ENCODE measurements around the gene PARD3.
A peak's percentile ranks its signal among the peaks of the same experiment; 100 is the strongest.

Gene PARD3

GRCh38 chr10:34719746-34720145 lies 95.3 kb downstream of the PARD3 start:
- Histone ChIP-seq H3K27ac (ENCODE audit: poor library complexity, severe bottlenecking) (peak overlapping the region; percentile 80), H3K4me1 (ENCODE audit: insufficient read depth, poor library complexity, severe bottlenecking) (peaks cover 42% of the 10 kb centered on the region), H3K27me3 (ENCODE audit: insufficient read depth, poor library complexity, severe bottlenecking) (no peaks in the 10 kb centered on the region), H3K9me3 (ENCODE audit: severe bottlenecking) (no peaks in the 10 kb centered on the region), H3K4me3 (ENCODE audit: severe bottlenecking) (no peak overlapping the region), H3K36me3 (ENCODE audit: low read depth) (no peaks in the 10 kb centered on the region)
- ATAC-seq (ENCODE audit: low read depth) (peak; percentile 43; the same call in 2 of the 3 replicates), DNase-seq (ENCODE audit: low spot score) (no peak)
- TF ChIP-seq CTCF (IDR thresholded peaks at IDR 0.05; ENCODE audit: poor library complexity, severe bottlenecking): no peak

GRCh38 chr10:34719328-34719727 lies 95.8 kb downstream of the PARD3 start:
- Histone ChIP-seq H3K36me3 (ENCODE audit: low read depth) (no peaks in the 10 kb centered on the region), H3K4me3 (ENCODE audit: severe bottlenecking) (no peak overlapping the region), H3K27ac (ENCODE audit: poor library complexity, severe bottlenecking) (peak overlapping the region; percentile 80), H3K9me3 (ENCODE audit: severe bottlenecking) (no peaks in the 10 kb centered on the region), H3K4me1 (ENCODE audit: insufficient read depth, poor library complexity, severe bottlenecking) (peaks cover 41% of the 10 kb centered on the region), H3K27me3 (ENCODE audit: insufficient read depth, poor library complexity, severe bottlenecking) (no peaks in the 10 kb centered on the region)
- no peak for ATAC-seq (ENCODE audit: low read depth)
- DNase-seq (ENCODE audit: low spot score): no peak
- TF ChIP-seq CTCF (IDR thresholded peaks at IDR 0.05; ENCODE audit: poor library complexity, severe bottlenecking): no peak

- no peak for TF ChIP-seq CTCF (IDR thresholded peaks at IDR 0.05; ENCODE audit: poor library complexity, severe bottlenecking)
- DNase-seq (ENCODE audit: low spot score) (no peak), ATAC-seq (ENCODE audit: low read depth) (no peak)
- Histone ChIP-seq H3K9me3 (ENCODE audit: severe bottlenecking) (no peaks in the 10 kb centered on the region), H3K4me3 (ENCODE audit: severe bottlenecking) (no peak overlapping the region), H3K27ac (ENCODE audit: poor library complexity, severe bottlenecking) (no peak overlapping the region), H3K36me3 (ENCODE audit: low read depth) (no peaks in the 10 kb centered on the region), H3K4me1 (ENCODE audit: insufficient read depth, poor library complexity, severe bottlenecking) (peaks cover 42% of the 10 kb centered on the region), H3K27me3 (ENCODE audit: insufficient read depth, poor library complexity, severe bottlenecking) (no peaks in the 10 kb centered on the region)
Observed at GRCh38 chr10:34717429-34717828, 97.7 kb downstream of the PARD3 start.

- Histone ChIP-seq H3K27ac (ENCODE audit: poor library complexity, severe bottlenecking) (no peak overlapping the region), H3K9me3 (ENCODE audit: severe bottlenecking) (no peaks in the 10 kb centered on the region), H3K4me1 (ENCODE audit: insufficient read depth, poor library complexity, severe bottlenecking) (peaks cover 43% of the 10 kb centered on the region), H3K4me3 (ENCODE audit: severe bottlenecking) (no peak overlapping the region), H3K27me3 (ENCODE audit: insufficient read depth, poor library complexity, severe bottlenecking) (no peaks in the 10 kb centered on the region), H3K36me3 (ENCODE audit: low read depth) (no peaks in the 10 kb centered on the region)
- no peak for DNase-seq (ENCODE audit: low spot score)
- TF ChIP-seq CTCF (IDR thresholded peaks at IDR 0.05; ENCODE audit: poor library complexity, severe bottlenecking): no peak
- ATAC-seq (ENCODE audit: low read depth): no peak
Observed at GRCh38 chr10:34716958-34717357, 98.1 kb downstream of the PARD3 start.

GRCh38 chr10:34716234-34716633 lies 98.9 kb downstream of the PARD3 start:
- Histone ChIP-seq H3K4me3 (ENCODE audit: severe bottlenecking) (no peak overlapping the region), H3K27me3 (ENCODE audit: insufficient read depth, poor library complexity, severe bottlenecking) (no peaks in the 10 kb centered on the region), H3K9me3 (ENCODE audit: severe bottlenecking) (no peaks in the 10 kb centered on the region), H3K27ac (ENCODE audit: poor library complexity, severe bottlenecking) (no peak overlapping the region), H3K36me3 (ENCODE audit: low read depth) (no peaks in the 10 kb centered on the region), H3K4me1 (ENCODE audit: insufficient read depth, poor library complexity, severe bottlenecking) (peaks cover 43% of the 10 kb centered on the region)
- no peak for TF ChIP-seq CTCF (IDR thresholded peaks at IDR 0.05; ENCODE audit: poor library complexity, severe bottlenecking)
- ATAC-seq (ENCODE audit: low read depth) (no peak), DNase-seq (ENCODE audit: low spot score) (no peak)
